GM18498 (cell line): Measurements from ENCODE around the gene SLC49A4.

Source experiments
- ATAC-seq: cut with Tn5 transposase; IDR thresholded peaks from one replicate; pipeline ENCODE4 v1.9.1; 2021; ENCODE audit warnings: mild to moderate bottlenecking, moderate library complexity; ENCODE audit not compliant: unreplicated experiment

The SLC49A4 gene

DNA sequence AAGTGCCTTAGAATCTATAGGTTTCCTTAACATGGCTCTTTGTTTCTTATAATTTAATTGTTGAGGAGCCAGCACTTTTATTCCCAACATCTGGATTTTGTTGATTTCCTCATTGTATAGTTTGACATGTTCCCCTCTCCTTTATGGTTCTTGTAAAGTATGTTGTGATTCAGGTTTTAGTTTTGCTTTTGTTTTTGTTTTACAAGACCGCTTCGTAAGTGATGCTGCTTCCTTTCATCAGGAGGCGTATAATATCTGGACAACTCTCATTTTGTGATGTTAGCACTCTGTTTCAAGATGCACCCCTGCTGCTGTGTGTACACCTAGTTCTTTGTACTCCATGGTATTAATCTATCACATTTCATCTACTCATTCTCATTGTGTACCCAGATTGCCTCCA is 48.7 kb downstream of the SLC49A4 start:
- no peak for ATAC-seq

DNA sequence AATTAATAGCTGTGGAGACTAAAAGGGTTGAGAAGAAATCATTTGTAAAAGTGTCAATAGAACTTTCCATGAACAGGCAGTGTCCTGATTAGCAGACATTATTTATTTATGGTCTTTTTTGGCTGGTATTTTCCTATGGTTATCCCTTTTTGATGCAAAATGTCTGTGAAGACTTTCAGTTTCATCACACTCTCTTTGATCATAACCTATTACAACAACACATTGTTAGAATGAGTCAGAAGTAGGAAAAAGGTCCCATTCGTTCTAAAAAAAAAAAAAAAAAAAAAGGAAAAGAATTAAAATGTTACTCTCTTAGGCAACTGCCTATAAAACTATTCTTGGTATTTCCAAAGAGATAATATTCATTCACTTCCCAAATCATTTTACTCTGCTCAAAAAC is 62.1 kb downstream of the SLC49A4 start:
- ATAC-seq: no peak

DNA sequence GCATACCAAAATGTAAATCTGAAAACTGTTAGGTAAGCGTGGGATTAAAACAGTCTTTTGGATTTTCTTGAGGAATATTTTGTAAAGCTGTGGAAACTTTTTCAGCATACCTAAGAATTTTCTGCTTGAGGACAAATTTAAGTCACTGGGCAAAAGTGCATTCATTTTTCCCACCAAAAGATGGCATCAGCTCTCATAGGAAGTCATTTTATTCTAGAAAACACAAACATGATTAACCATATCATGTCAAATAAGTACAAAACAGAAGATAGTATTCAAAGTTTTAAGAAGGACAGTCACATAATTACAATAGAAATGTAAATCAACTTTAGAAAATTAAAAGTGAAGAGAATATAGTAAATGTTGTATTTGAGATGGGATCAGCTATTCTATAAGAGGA is 63.5 kb downstream of the SLC49A4 start:
- no peak for ATAC-seq

DNA sequence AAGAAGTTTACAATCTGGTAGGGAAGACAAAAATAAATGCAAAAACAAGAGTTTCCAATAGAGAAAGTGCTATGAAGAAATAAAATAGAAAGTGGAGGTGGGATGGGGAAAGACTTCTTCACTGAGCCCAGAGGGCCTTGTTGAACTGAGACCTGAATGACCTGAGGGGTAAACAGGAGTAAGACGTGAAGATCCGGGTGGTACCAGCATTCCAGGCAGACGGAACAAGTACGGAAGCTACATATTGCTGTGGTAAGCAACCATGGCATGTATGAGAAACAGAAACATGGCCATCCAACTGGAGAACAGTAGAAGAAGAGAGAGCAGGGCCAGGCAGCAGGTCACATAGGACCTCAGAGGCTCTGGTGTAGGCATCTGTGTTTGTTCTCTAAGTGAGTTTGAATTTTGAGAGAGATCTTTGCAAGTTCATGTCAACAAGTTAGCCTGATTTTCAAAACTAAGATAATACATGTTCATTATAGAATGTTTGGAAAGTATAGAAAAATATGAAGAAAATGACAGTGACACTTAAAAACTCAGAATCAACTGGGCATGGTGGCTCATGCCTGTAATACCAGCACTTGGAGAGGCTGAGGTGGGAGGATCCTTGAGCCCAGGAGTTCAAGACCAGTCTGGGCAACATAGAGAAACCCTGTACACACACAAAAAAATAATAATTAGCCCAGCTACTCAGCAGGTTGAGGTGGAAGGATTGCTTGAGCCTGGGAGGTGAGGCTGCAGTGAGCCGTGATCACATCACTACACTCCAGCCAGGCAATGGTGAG is 64.3 kb downstream of the SLC49A4 start:
- no peak for ATAC-seq

DNA sequence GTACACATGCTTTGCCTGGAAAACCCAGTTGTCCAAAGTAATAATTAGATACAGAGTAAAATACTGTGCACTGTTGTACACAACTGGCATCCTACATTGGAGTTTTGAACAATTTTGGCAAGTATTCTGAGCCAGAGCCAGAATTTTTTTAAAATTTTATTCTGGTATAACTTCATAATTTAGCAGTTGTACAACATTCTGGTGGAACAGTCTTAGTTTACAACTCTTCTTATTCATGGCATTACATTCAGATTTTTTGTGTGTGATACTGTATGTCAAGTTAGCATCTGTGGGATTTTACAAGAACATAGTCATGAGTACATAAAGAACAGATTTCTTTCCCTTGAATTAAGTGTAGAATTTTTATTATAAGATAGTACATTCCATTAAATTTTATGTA is 67.5 kb downstream of the SLC49A4 start:
- ATAC-seq: no peak

DNA sequence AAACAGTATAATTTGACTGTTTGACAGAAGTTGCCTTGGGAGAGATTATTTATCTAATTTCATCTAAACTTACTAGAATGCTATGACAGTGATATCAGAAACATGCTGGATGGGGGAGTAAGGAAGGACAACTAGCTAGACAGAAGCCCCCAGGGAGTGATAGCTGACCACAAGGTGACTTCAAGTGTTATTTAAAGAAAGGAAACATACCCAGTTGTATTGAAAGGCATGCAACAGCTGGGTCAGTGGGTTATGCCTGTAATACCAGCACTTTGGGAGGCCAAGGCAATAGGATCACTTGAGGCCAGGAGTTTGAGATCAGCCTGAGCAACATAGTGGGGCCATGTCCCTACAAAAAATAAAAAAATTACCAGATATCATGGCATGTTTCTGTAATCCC is 69.6 kb downstream of the SLC49A4 start:
- no peak for ATAC-seq

DNA sequence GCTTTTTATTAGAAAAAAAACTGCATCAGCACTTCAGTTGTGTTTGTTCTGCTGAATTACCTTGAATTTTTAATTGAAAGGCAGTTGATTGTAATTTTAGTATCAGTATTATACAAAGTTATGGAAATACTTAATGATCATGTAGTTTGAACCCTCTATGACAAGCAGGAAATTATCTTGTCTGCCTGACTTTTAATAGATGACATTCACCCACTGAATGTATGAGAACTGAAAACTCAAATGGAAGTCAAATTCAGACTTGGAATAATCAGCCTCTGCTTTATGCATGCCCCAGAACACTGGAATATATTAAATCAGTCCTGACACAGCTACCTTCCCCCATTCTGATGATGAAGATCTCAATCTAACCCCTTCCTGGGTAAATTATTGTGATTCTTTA is 73.5 kb downstream of the SLC49A4 start:
- ATAC-seq: no peak

DNA sequence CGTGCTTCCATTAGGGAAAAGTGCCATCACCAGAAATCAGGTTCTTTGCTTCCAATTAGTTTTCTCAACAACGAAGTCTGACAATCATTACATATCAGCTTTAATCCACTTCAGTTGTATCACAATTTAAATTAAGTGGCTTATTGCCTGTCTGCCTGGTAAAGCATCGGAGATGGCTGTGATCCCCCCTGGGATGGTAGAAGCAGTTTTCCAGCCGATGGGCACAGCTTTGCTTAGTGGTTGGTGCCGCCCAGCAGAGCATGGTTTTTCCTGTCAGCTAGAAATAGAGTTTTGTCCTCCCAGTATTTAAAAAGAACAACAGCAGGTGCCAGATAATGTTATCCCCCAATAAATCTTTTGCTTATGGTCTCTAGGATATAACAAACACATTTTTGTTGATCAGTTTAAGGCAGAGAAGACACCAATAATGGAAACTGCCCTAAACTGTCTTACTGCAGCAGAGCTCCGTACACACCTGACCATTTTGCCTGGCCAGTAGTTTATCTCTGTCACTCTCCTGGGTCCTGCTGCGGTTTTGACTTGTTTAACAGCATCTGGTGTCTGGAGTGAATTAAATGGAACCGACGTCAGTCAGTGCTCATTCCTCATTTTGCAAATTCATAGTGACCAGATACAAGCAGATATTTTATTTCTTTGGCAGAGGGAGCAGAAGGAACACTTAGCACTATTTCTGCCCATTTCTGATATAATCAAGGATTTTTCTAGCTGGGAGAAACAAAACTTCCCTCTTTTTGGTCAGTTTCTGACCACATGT is 79.1 kb downstream of the SLC49A4 start:
- ATAC-seq: no peak

DNA sequence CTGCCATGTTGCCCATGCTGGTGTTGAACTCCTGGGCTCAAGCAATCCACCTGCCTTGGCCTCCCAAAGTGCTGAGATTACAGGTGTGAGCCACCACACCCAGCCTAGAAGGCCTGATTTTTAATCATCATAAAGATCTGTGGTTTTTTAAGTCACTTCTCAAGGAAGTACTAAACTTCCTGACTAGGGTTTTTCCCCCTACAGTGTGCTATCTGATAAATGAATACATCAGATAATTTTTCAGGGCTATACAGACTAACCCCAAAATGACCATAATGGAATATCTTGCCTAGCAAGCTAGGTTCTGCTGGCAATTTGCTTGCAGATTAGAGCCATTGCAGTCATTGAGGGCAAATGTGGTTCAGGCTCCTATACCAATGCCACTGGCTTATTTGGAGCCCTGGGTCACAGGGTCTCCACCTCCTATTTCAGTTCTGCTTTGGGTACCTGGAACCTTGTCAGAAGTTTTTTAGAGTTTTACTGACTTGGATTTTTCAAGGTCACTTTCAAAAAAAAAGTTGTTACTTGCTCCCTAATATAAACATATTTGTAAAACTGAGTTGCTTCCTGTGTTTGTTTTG is 80.8 kb downstream of the SLC49A4 start:
- no peak for ATAC-seq

DNA sequence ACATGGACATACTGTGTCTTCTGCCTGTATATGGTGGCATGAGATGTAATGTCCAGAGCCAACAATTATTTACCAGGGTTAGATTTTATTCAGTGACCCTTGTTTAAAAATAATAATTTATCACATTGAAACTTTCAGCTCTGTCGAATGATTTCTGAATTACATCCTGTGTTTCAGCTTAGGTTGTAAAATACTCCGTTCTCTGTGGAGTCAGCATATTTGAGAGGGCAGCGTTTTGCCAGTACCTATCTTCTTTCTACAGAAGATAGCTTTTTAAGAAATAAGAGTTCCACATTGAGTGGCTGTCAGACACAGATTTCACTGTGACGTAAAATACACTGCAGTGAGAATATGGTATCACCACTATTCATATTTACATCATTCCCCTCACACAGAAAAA is 85.3 kb downstream of the SLC49A4 start:
- no peak for ATAC-seq

DNA sequence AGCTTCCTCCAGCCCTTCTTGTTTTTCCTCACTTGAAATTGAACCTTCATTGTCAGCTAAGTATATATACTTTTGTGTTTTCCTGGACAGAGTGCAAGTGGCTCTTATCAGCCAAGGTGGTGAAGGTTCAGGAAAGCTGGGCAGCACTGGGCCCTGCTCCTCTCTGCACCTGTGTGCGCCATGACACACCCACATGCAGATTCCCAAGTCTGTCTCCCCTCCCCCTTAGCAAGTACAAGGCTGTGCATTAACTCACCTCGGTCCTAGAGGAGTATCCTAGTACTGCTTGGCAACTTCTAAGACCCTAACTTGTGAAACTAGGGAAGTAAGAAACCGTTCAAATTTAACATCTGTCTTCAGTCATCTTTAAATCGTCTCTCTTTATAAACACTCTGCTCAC is 85.8 kb downstream of the SLC49A4 start:
- ATAC-seq: no peak

DNA sequence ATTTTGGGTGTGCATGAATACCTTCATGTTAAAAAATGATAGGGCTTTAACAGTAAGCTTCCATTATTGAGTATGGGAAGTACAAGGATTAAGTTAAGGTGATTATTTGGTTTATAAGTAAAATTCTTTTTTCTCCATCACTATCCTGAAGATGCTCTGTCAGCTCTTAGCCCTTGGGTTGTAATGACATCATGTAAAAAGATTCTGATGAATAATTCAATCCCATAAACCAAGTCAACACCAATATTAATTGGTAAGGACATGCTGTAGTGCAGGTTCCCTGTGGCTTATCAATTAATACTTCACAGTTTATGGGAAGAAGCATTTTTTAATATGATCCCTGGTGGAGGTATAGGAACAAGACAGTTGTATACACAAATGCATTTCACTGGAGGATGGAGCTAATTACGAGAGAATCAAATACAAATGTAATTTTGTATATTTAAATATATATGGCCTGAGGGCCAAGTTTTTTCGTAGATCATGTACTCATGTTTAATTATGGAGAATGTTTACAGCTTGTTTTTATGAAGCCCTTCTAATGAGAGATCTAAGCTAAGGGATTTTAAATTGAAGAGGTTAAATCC is 87.6 kb downstream of the SLC49A4 start:
- ATAC-seq: no peak

DNA sequence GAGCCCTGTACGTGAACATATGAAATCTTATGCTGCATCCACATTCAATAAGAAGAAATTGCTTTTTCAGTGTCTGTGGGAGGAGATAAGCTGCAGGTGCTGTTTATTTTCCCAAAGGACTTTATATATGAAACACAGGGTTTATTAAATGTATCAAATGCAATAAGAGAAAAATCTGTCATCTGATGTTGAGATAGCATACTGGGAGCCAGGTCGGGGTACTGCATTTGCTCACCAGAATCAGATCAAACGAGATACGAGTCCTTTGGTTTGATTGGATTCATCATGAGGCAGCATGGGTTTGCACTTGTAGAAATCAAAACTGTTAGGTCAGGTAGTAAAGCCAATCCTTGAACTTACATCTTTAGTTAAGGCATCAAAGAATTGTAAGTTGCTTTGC is 91.4 kb downstream of the SLC49A4 start:
- ATAC-seq: no peak

DNA sequence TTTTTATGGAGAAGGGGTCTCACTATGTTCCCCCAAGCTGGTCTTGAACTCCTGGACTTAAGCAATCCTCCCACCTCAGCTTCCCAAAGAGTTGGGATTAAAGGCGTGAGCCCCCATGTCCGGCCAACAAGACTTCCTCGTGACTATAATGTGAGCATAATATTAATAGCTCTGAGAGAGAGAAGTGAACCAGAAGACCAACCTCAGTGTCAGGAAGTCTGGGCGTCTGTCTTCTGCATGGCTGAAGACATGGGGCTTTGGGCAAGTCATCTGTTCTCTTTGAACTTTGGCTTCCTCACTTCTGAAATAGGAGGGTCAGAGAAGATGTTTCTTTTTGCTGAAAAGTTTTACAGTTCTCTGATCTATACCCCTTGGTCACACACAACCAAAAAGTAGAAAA is 92.1 kb downstream of the SLC49A4 start:
- ATAC-seq: no peak

DNA sequence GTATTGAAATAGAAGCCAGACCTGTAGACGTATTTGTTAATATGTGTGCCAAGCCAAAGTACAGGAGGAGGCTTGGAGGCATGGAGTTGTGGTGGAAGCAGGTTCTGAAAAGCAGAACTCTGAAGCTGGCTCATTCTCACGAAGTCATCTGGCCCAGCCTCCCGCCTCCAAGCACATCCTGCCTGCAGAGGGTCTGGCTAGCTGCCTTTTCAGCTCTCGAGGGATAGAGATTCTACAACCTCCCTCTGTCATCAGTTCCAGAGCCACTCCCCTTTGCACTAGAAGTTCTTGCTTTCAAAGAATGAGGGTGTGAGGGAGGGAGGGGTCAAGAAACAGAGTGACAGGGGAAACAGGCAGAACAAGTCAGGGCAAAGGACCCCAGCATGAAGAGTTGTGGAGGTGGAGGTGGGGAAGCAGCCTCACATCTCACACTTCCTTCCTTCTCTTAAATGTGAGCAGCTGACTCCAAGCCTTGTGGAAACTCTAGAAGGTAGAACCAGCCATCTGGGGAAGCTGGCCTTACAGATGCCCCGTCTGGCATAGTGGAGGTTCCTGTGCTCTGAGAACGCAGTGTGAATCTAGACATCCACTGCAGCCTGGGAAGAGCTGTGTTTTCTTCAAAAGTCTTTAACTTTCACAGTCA is 95.3 kb downstream of the SLC49A4 start:
- peak; percentile 78 for ATAC-seq

DNA sequence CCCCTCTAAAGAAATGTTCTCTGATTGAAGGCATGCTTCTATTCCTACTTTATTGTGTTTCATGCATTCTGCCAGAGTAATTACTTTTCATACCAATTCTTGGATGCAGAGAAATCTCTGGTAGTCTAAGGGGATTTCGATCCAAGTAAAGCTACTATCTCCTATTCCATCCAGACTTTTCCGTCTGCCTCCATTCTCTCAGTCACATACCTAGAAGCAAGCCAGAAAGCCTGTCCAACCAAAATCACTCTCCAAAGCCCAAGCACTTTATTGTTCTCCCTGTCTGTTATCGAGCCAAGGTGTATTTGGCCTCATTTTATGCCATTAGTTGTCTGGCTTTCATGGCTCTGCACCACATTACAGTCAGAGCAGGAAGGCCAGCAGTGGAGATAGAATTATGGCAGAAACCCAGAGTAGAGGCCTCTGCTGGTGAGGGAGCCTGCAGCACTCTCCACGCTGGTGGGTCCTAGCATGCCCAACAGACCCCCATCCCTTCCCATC is 95.9 kb downstream of the SLC49A4 start:
- ATAC-seq: no peak

DNA sequence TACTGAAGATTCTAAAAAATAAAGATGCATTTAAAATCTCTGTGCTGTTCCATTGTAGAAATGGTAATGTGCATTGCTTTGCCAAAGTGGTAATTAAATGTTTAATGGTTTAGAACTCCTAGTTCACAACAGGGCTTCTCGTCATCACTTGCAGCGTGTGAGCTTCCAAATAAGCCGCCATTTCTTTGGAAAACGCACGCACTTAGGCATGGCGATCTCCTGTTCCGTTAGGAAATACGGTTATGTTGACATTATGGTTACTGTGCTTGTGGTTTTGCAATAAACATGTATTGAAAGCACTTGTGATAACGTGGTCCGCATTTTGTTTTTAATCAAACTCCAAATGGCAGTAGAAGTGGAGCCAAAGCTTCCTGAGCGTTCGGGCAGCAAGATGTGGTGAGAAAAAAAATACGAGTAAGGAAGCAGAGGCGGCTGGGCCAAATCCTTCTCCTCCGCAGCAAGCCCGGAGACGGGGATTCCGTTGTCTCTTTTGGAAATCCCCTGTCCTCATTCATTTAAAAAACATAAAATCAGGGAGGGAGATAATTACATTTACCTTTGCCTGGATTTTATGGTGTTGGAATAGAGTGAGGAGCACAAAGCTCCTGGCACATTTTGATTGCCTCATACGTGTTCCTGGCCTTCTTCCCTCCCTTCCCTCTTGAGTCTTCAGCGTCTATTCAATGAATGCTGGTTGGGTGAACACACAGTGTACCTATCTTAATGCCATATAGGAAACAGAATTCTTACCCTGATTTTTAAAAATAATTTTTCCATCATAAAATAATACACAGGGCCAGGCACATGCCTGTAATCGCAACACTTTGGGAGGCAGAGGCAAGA is 97.5 kb downstream of the SLC49A4 start:
- no peak for ATAC-seq

DNA sequence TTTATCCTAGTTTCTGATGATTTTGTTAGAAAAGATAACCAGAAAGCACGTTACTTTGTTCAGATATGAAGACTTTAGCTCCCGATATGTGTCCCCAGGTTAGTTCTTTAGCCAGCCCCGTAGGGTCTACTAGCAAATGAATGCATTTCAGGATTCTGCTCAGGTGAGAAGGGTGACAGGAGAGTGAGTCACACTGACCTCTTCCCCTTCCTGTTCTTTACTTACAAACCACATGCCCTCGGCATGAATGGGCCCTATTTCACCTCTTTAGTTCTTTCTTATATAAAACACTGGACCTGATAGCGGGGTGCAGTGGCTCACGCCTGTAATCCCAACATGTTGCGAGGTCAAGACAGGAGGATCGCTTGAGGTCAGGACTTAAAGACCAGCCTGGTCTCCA is 98.4 kb downstream of the SLC49A4 start:
- ATAC-seq: no peak

DNA sequence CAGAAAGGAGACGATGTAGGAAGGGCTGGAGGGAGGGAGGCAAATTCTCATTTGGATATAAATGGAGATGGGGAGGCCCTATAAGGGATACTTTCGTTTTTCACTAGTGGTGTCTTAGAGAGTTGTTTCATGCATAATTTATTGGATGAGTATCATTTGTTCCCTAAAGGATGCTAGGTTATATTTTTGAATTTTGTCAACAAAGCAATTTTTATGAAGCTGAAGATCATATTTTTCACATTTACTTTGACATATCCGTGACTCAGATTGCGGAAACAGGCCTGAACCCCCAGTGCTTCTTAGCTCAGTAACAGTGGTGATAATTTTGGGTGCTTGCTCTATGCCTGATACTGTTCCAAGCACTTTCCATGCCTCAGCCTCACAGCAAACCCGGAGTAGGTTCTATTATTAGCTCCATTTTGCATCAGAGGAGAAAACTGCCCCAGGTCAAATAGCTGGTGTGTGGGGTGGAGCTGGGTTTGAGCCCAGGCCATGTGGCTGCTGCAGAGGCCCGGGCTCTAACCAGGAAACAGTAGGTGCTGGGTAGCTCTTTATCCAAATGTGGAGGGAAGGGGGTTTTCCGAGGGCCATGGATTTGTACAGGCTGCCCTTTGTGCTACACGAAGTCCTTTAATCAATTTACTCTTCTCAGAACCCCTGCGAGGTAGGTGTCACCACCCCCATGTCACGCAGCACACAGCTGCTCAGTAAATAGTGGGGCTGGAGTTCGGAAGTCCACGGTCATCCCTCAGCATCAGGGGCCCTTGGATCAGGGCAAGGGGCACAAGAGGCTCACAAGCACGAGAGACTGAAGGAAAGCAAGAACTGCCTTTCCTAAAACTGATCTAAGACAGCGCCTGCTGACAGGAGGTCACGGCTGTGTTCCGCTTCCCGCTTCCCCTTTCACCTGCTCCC is 99.1 kb downstream of the SLC49A4 start:
- ATAC-seq: no peak
